ENCODE results near the gene SPRY1. TPM values are rescaled to one million over a fixed set of nuclear protein-coding genes. Genes with fewer than 3 reads are reported as not detected.

The SPRY1 gene
- total RNA-seq = 100 to 1,000 TPM in 1 of 9 donors, 10 to 100 TPM in 8; 28.0 to 104 (median 39.1) TPM
- 10 to 100 TPM; 17.0 to 57.6 TPM for polyA plus RNA-seq
- long read RNA-seq, donor 1, transcript SPRY1-204 (2 exons, 1,012 nt) = major isoform, 6 of 16 reads
- long read RNA-seq, donor 1, partial matches to known transcripts = 1 of 16 reads
- long read RNA-seq, donor 1, other reads (novel, unspliced or antisense) = 9 of 16 reads
- long read RNA-seq, donor 2, partial matches to known transcripts = 0 of 4 reads
- long read RNA-seq, donor 2, other reads (novel, unspliced or antisense) = 2 of 4 reads
- long read RNA-seq, donor 3, transcript SPRY1-204 (2 exons, 1,012 nt) = major isoform, 6 of 16 reads
- long read RNA-seq, donor 3, partial matches to known transcripts = 0 of 16 reads
- long read RNA-seq, donor 3, other reads (novel, unspliced or antisense) = 10 of 16 reads

DNA sequence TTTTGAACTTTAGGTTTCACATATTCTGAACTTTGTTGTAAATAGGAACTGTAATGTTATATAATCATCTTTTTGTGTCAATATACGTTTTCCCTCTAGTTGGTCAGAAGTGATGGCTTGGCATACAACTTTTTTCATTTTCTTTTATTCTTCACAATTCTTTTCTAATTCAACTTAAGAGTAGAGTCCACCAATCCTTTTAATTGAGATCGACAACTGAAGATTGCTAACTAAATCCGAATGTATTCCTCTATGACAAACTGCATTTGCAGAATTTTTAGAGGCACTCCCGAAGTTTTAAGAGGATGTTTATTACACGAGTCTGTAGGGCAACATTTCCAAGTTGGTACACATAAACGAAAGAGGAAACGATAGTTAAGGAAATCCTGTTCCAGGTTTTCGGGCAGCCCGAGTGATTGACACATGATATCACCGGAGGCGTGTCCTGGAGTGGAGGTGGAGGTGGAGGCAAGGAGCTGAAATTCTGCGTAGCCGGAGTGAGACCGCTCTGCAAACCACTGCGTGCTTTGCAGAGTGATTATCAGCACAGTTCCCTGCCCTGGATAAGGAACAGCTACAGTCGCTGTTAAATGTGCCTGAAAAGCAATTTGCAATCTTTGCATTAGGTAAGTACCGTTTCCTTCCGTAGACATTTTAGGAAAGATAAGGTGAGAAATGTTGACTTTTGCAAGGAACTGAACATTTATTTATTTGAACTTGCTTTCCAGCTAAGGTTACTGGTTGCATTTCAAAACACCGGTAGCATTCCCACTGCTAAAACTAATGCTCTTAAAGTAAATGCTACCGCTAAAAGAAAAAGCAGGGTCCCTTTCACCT, at the start of gene SPRY1:
Gene SPRY1, plus strand, starts transcription at position 489 of the 837 bp plus-strand sequence. CDS start 4,797 bp downstream, outside the sequence.
- ATAC-seq = peak; percentile 86 to 92 (median 90)
- Histone ChIP-seq H3K4me1 (peaks cover 0 to 29% (median 0%) of the 10 kb centered on the region in 12 donors), H3K27ac (peak within 1 kb of the TSS; percentile 85 to 97 (median 93)), H3K4me3 (peak within 1 kb of the TSS; percentile 63 to 86 (median 73)), H3K27me3 (peaks cover 0 to 8% (median 0%) of the 10 kb centered on the region in 9 donors), H3K9me3 (no peaks in the 10 kb centered on the region), H3K36me3 (peaks cover 0 to 11% (median 6%) of the 10 kb centered on the region in 9 donors)
- DNase-seq = peak; percentile 84 to 93 (median 92)
- WGBS, 4 donors = 1 to 2% (median 2%) methylated on average over 20 of the region's 20 CpGs
- TF ChIP-seq POLR2A (IDR thresholded peaks at IDR 0.05) = peak; percentile 41 to 96
- TF ChIP-seq, protein P1, sequence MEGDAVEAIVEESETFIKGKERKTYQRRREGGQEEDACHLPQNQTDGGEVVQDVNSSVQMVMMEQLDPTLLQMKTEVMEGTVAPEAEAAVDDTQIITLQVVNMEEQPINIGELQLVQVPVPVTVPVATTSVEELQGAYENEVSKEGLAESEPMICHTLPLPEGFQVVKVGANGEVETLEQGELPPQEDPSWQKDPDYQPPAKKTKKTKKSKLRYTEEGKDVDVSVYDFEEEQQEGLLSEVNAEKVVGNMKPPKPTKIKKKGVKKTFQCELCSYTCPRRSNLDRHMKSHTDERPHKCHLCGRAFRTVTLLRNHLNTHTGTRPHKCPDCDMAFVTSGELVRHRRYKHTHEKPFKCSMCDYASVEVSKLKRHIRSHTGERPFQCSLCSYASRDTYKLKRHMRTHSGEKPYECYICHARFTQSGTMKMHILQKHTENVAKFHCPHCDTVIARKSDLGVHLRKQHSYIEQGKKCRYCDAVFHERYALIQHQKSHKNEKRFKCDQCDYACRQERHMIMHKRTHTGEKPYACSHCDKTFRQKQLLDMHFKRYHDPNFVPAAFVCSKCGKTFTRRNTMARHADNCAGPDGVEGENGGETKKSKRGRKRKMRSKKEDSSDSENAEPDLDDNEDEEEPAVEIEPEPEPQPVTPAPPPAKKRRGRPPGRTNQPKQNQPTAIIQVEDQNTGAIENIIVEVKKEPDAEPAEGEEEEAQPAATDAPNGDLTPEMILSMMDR (IDR thresholded peaks at IDR 0.05) = no peak
- intact Hi-C loops (cut with DNase I) = loop anchor here in 9 of 10 donors (2.0 to 10.0 kb wide), 21 partner anchors 44 to 868 kb away; no protein-coding TSS in a partner anchor

- Histone ChIP-seq H3K4me3 (no peak overlapping the region), H3K36me3 (no peaks in the 10 kb centered on the region), H3K9me3 (no peaks in the 10 kb centered on the region), H3K27ac (no peak overlapping the region), H3K4me1 (peaks cover 0 to 28% (median 6%) of the 10 kb centered on the region in 12 donors), H3K27me3 (no peaks in the 10 kb centered on the region)
- ATAC-seq (no peak), DNase-seq (no peak)
- intact Hi-C loops (cut with DNase I) = loop anchor here in 2 of 10 donors (10.0 kb wide), 2 partner anchors 92 to 102 kb away; no protein-coding TSS in a partner anchor
- TF ChIP-seq, protein P1 (IDR thresholded peaks at IDR 0.05) = no peak
- no peak for TF ChIP-seq POLR2A (IDR thresholded peaks at IDR 0.05)
- 89 to 93% (median 91%) methylated on average over 5 of the region's 5 CpGs for WGBS, 4 donors
These were observed 49.6 kb upstream of the SPRY1 start for GRCh38 chr4:123346951-123347350.

DNA sequence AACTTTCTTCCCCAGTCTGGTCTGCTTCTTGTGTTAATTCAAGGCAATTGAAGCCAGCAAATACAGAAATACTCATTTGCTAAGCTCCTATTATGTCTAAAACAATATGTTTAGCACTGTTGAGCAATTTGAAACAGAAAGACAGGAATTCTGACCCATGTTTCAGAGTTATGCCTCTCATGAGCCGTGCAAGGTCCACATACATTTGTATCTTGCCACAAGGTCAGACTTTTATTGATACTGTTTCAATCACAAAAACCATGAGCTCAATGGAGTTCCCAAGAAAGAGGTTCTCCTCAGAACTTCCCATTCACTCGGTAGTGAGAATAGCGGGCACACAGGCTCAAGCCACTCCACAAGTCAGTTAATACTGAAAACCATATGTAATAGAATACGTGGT, 47.6 kb upstream of the SPRY1 start:
- ATAC-seq = no peak
- Histone ChIP-seq H3K36me3 (no peaks in the 10 kb centered on the region), H3K4me3 (no peak overlapping the region), H3K4me1 (peaks cover 0 to 34% (median 17%) of the 10 kb centered on the region in 12 donors), H3K9me3 (no peaks in the 10 kb centered on the region), H3K27ac (peak overlapping the region in 1 of 12 donors; percentile 24), H3K27me3 (no peaks in the 10 kb centered on the region)
- 86 to 95% (median 91%) methylated on average over 4 of the region's 4 CpGs for WGBS, 4 donors
- no peak for DNase-seq
- TF ChIP-seq POLR2A (IDR thresholded peaks at IDR 0.05) = no peak
- TF ChIP-seq, protein P1 (IDR thresholded peaks at IDR 0.05) = no peak
- intact Hi-C loops (cut with DNase I) = loop anchor here in 2 of 10 donors (10.0 kb wide), 2 partner anchors 94 to 104 kb away; no protein-coding TSS in a partner anchor
